IMR-90 (cell line): ENCODE data around the gene DPH3. TPM values are rescaled to one million over a fixed set of nuclear protein-coding genes. Genes with fewer than 3 reads are reported as not detected.
A peak's percentile ranks its signal among the peaks of the same experiment; 100 is the strongest.

Experiments
- ATAC-seq: fragments of 200-7000 bp; cut with Tn5 transposase; 2 replicates; pipeline ENCODE4 v1.9.1; 2020; ENCODE audit warnings: low read depth, mild to moderate bottlenecking, moderate library complexity
- BruUV-seq: library from RNA; stranded (reverse); fragments of 400-500 nt; replicated peaks from 2 replicates; lab custom pipeline; 2021; lab: Mats Ljungman, UMichigan
- CTCF ChIA-PET: fragments of 300-600 bp; formaldehyde crosslinking; extraction: SDS; loops from one replicate; lab custom pipeline; 2021; ENCODE audit warnings: antibody characterized with exemption; lab: Yijun Ruan, JAX
- POLR2A ChIA-PET: fragments of 300-600 bp; sonication (Branson Sonifier 250); formaldehyde crosslinking; loops from one replicate; lab custom pipeline; 2022; ENCODE audit warnings: antibody characterized with exemption; ENCODE audit not compliant: unreplicated experiment; lab: Charles Lee
- DNase-seq: peaks from one replicate; pipeline ENCODE4 v3.0.0; 2013
- H2AFZ ChIP-seq: replicated peaks from 2 replicates; pipeline ENCODE3; 2013; ENCODE audit warnings: low read length, mild to moderate bottlenecking; ENCODE audit not compliant: poor library complexity
- H2AK5ac ChIP-seq: 2 replicates; pipeline ENCODE4 v1.6.1; 2013; ENCODE audit warnings: low read depth, low read length, inconsistent platforms
- H2AK9ac ChIP-seq: replicated peaks from 2 replicates; pipeline ENCODE3; 2013; ENCODE audit warnings: mild to moderate bottlenecking, low read depth, low read length, moderate library complexity; ENCODE audit not compliant: poor library complexity
- H2BK120ac ChIP-seq: 2 replicates; pipeline ENCODE4 v1.6.1; 2013; ENCODE audit warnings: low read depth, low read length, inconsistent platforms
- H2BK15ac ChIP-seq: 3 replicates; pipeline ENCODE4 v1.6.1; 2013; ENCODE audit warnings: low read depth, low read length, inconsistent platforms
- H2BK20ac ChIP-seq: 2 replicates; pipeline ENCODE4 v1.6.1; 2013; ENCODE audit warnings: low read depth, mild to moderate bottlenecking, inconsistent platforms, low read length, moderate library complexity
- H2BK5ac ChIP-seq: 2 replicates; pipeline ENCODE4 v1.6.1; 2013; ENCODE audit warnings: mild to moderate bottlenecking, low read depth, low read length, inconsistent platforms; ENCODE audit not compliant: poor library complexity, severe bottlenecking
- H3K14ac ChIP-seq: replicated peaks from 2 replicates; pipeline ENCODE4 v1.6.1; 2013; ENCODE audit warnings: low read depth, low read length, inconsistent platforms
- H3K18ac ChIP-seq: 2 replicates; pipeline ENCODE4 v1.6.1; 2013; ENCODE audit warnings: low read depth, low read length, control low read depth
- H3K23ac ChIP-seq: 2 replicates; pipeline ENCODE4 v1.6.1; 2013; ENCODE audit warnings: low read depth, low read length, inconsistent platforms
- H3K27ac ChIP-seq: 2 replicates; pipeline ENCODE4 v1.5.1; 2013; ENCODE audit warnings: mild to moderate bottlenecking, control low read depth, low read length; ENCODE audit not compliant: insufficient read depth
- H3K27me3 ChIP-seq: 2 replicates; pipeline ENCODE4 v1.6.1; 2013; ENCODE audit warnings: low read length; ENCODE audit not compliant: control insufficient read depth, insufficient read depth
- H3K36me3 ChIP-seq: 2 replicates; pipeline ENCODE4 v1.6.1; 2013; ENCODE audit warnings: low read length, mixed read lengths; ENCODE audit not compliant: control insufficient read depth, insufficient read depth
- H3K4ac ChIP-seq: 2 replicates; pipeline ENCODE4 v1.6.1; 2013; ENCODE audit warnings: low read depth, low read length, inconsistent platforms
- H3K4me1 ChIP-seq: 2 replicates; pipeline ENCODE4 v1.6.1; 2013; ENCODE audit warnings: low read length, mixed read lengths; ENCODE audit not compliant: control insufficient read depth, insufficient read depth
- H3K4me2 ChIP-seq: 2 replicates; pipeline ENCODE4 v1.6.1; 2013; ENCODE audit warnings: low read depth, mild to moderate bottlenecking, control low read depth, low read length, moderate library complexity
- H3K4me3 ChIP-seq: 2 replicates; pipeline ENCODE4 v1.5.1; 2013; ENCODE audit warnings: low read depth, mild to moderate bottlenecking, control low read depth, low read length, moderate library complexity; ENCODE audit not compliant: insufficient read depth
- H3K56ac ChIP-seq: 2 replicates; pipeline ENCODE4 v1.6.1; 2013; ENCODE audit warnings: low read length, inconsistent platforms; ENCODE audit not compliant: insufficient read depth; ENCODE audit errors: extremely low read depth
- H3K79me1 ChIP-seq, 2 experiments: 2 replicates each; pipeline ENCODE4 v1.6.1; 2013; ENCODE audit warnings: low read length in 2 of 2, inconsistent platforms in 1 of 2, low read depth in 1 of 2
- H3K9ac ChIP-seq: 2 replicates; pipeline ENCODE4 v1.6.1; 2013; ENCODE audit warnings: low read depth, low read length, control low read depth
- H3K9me1 ChIP-seq: 2 replicates; pipeline ENCODE4 v1.6.1; 2013; ENCODE audit warnings: low read length, inconsistent platforms; ENCODE audit not compliant: insufficient read depth
- H3K9me3 ChIP-seq: 2 replicates; pipeline ENCODE4 v1.6.1; 2013; ENCODE audit warnings: low read length; ENCODE audit not compliant: control insufficient read depth, insufficient read depth
- H4K20me1 ChIP-seq: 2 replicates; pipeline ENCODE4 v1.6.1; 2013; ENCODE audit warnings: low read length, inconsistent platforms; ENCODE audit not compliant: insufficient read depth
- H4K5ac ChIP-seq: 2 replicates; pipeline ENCODE4 v1.6.1; 2013; ENCODE audit warnings: mild to moderate bottlenecking, low read depth, low read length, control low read depth
- H4K8ac ChIP-seq, 2 experiments: 2 replicates each; pipeline ENCODE4 v1.6.1; 2013; ENCODE audit warnings: low read depth in 2 of 2, low read length in 2 of 2, control low read depth in 1 of 2, inconsistent platforms in 1 of 2
- H4K91ac ChIP-seq: 2 replicates; pipeline ENCODE4 v1.6.1; 2013; ENCODE audit warnings: low read depth, low read length, inconsistent platforms; ENCODE audit not compliant: insufficient read depth
- MAFK ChIP-seq: IDR thresholded peaks from 2 replicates; pipeline ENCODE4 v1.6.1; 2012; ENCODE audit warnings: low read depth, low read length, improper control_type of control experiment
- NFE2L2 ChIP-seq: fragments of 150-350 bp; IDR thresholded peaks from 2 replicates; pipeline ENCODE4 v1.6.1; 2016; ENCODE audit warnings: low read depth, mild to moderate bottlenecking, low read length
- POLR2A ChIP-seq: IDR thresholded peaks from 2 replicates; pipeline ENCODE4 v1.6.1; 2012; ENCODE audit warnings: mild to moderate bottlenecking, low read depth, low read length
- RAD21 ChIP-seq: IDR thresholded peaks from 2 replicates; pipeline ENCODE4 v1.6.1; 2012; ENCODE audit warnings: low read length, improper control_type of control experiment
- RCOR1 ChIP-seq: IDR thresholded peaks from 2 replicates; pipeline ENCODE4 v1.6.1; 2012; ENCODE audit warnings: mild to moderate bottlenecking, low read length, improper control_type of control experiment; ENCODE audit not compliant: insufficient replicate concordance
- WGBS, 2 experiments: methylation state at CpG; one replicate each; pipeline versions ENCODE4 v1.1.5 to v1.1.7; 2013; ENCODE audit warnings: missing lambda C conversion rate in 2 of 2; ENCODE audit not compliant: insufficient read length in 1 of 2; ENCODE audit errors: extremely low coverage in 2 of 2; 5-methylcytosine and 5-hydroxymethylcytosine counted together
- dilution Hi-C: fragments of 300-500 bp; cut with HindIII; formaldehyde crosslinking; loops from one replicate; pipeline ENCODE4 v1.14.3; 2018; ENCODE audit warnings: low sequenced_read_pairs; ENCODE audit not compliant: unreplicated experiment
- in situ Hi-C: fragments of 300-500 bp; cut with MboI; formaldehyde crosslinking; loops from 3 replicates; pipeline ENCODE4 v1.14.3; 2019; ENCODE audit warnings: low sequenced_read_pairs, inconsistent platforms, mixed read lengths
- intact Hi-C: fragments of 100-400 bp; cut with micrococcal nuclease; formaldehyde crosslinking; loops from 2 replicates; pipeline ENCODE4 v1.10.0; 2022
- polyA plus RNA-seq, 3 experiments: library from polyadenylated mRNA; depleted of rRNA; stranded (reverse); fragments of >200 nt; gene quantifications; 2 replicates each; pipeline ENCODE4 v1.2.3, GENCODE V29; 2012; ENCODE audit warnings: low replicate concordance in 1 of 3
- total RNA-seq: library from RNA; depleted of rRNA; stranded (reverse); fragments of >200 nt; gene quantifications from 2 replicates; pipeline ENCODE4 v1.2.3, GENCODE V29; 2012
- TF ChIP-seq, protein P1 (sequence below): fragments of 150-350 bp; IDR thresholded peaks from 2 replicates; pipeline ENCODE4 v1.6.1; 2016; ENCODE audit warnings: low read depth, mild to moderate bottlenecking, low read length, moderate library complexity, borderline replicate concordance
- TF ChIP-seq, protein P2 (sequence below): fragments of 150-350 bp; IDR thresholded peaks from 2 replicates; pipeline ENCODE4 v1.6.1; 2017; ENCODE audit warnings: mild to moderate bottlenecking, antibody characterized with exemption, low read length, low read depth

The DPH3 gene
- total and polyA plus RNA-seq, 2 of the 4 experiments (the other 2 are of a cell fraction), result 12.9 to 32.1 TPM

DNA sequence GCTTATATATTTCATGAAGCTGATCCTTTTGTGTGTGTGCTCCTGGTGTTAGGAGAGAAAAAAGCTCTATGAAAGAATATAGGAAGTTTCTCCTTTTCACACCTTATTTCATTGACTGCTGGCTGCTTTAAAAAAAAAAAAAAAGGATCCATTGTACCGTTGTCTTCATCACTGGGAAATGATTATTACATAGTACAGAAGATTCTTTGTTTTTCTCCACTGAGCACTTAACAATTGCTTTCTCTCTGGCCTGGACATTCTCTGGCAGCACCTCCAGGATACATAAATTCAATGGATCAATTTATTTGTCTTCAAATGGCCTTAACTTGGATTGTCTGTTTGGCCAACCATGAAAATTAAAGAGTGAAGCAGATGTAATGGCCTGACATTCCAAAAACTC, 37.2 kb downstream of the DPH3 start:
- in situ Hi-C loops (loop anchor here (25.0 kb wide), 1 partner anchor 590 kb away; no protein-coding TSS in a partner anchor), intact Hi-C loops (no loop called here), dilution Hi-C loops (no loop called here)
- ChIA-PET CTCF (interaction anchor here (1.1 kb wide), 1 partner anchor 34 kb away, joined by 4 read pairs; no protein-coding TSS in a partner anchor), POLR2A (no interaction called here)
- no CpG with 5 or more reads among the region's 1 CpG for WGBS, 2 experiments
- Histone ChIP-seq H3K36me3 (peaks cover 29% of the 10 kb centered on the region), H3K23ac (no peak overlapping the region), H2AK5ac (no peak overlapping the region), H3K27me3 (no peaks in the 10 kb centered on the region), H2AK9ac (no peak overlapping the region), H3K56ac (no peak overlapping the region), H3K4me1 (no peaks in the 10 kb centered on the region), H3K4me2 (no peak overlapping the region), H2BK20ac (no peak overlapping the region), H2BK15ac (no peak overlapping the region), H3K14ac (no peak overlapping the region), H4K20me1 (no peaks in the 10 kb centered on the region), H4K91ac (no peak overlapping the region), H3K4ac (no peak overlapping the region), H2BK120ac (no peak overlapping the region), H3K9me1 (no peaks in the 10 kb centered on the region), H3K9ac (no peak overlapping the region), H4K5ac (no peak overlapping the region), H3K79me1 (no peaks in the 10 kb centered on the region), H2BK5ac (no peak overlapping the region), H3K4me3 (no peak overlapping the region), H4K8ac (no peak overlapping the region), H3K27ac (no peak overlapping the region), H3K18ac (no peak overlapping the region), H3K9me3 (no peaks in the 10 kb centered on the region), H2AFZ (no peak overlapping the region)
- ATAC-seq, result no peak
- TSS peak; percentile 57 for BruUV-seq
- TF ChIP-seq RCOR1 (no peak), NFE2L2 (no peak), MAFK (no peak), RAD21 (no peak), POLR2A (no peak)
- TF ChIP-seq, protein P1, sequence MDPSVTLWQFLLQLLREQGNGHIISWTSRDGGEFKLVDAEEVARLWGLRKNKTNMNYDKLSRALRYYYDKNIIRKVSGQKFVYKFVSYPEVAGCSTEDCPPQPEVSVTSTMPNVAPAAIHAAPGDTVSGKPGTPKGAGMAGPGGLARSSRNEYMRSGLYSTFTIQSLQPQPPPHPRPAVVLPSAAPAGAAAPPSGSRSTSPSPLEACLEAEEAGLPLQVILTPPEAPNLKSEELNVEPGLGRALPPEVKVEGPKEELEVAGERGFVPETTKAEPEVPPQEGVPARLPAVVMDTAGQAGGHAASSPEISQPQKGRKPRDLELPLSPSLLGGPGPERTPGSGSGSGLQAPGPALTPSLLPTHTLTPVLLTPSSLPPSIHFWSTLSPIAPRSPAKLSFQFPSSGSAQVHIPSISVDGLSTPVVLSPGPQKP, result no peak
- TF ChIP-seq, protein P2, sequence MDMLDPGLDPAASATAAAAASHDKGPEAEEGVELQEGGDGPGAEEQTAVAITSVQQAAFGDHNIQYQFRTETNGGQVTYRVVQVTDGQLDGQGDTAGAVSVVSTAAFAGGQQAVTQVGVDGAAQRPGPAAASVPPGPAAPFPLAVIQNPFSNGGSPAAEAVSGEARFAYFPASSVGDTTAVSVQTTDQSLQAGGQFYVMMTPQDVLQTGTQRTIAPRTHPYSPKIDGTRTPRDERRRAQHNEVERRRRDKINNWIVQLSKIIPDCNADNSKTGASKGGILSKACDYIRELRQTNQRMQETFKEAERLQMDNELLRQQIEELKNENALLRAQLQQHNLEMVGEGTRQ, result no peak
- DNase-seq, result no peak
